Naive thymus-derived CD4-positive, alpha-beta T cell (primary cell): ENCODE results near the gene PRR16. TPM values are rescaled to one million over a fixed set of nuclear protein-coding genes. Genes with fewer than 3 reads are reported as not detected.

Experiments used
- ATAC-seq: fragments of 150-1000 bp; cut with Tn5 transposase; 2 replicates; pipeline ENCODE4 v1.10.0; 2021; ENCODE audit warnings: mild to moderate bottlenecking, moderate library complexity
- CTCF ChIA-PET: fragments of 350-600 bp; sonication (Branson Sonifier 250); formaldehyde crosslinking; loops from one replicate; lab custom pipeline; 2021; ENCODE audit warnings: antibody characterized with exemption; lab: Charles Lee
- POLR2A ChIA-PET: fragments of 350-600 bp; sonication (Branson Sonifier 250); formaldehyde crosslinking; loops from one replicate; lab custom pipeline; 2021; ENCODE audit warnings: antibody characterized with exemption, inconsistent platforms; lab: Charles Lee
- DNase-seq, 9 donors: peaks; one replicate each; pipeline versions ENCODE4 v3.0.0 to v3.0.0-alpha.2; 2020 to 2022; ENCODE audit warnings: mixed read lengths in 1 of 9
- H3K27ac ChIP-seq: one replicate; pipeline ENCODE4 v1.7.0; 2013; ENCODE audit warnings: mild to moderate bottlenecking, low read depth, low read length, moderate library complexity
- H3K27me3 ChIP-seq, 2 donors: one replicate each; pipeline ENCODE4 v1.7.0; 2013; ENCODE audit warnings: low read length in 2 of 2, mild to moderate bottlenecking in 2 of 2, moderate library complexity in 2 of 2; ENCODE audit not compliant: control insufficient read depth in 2 of 2, insufficient read depth in 2 of 2
- H3K36me3 ChIP-seq, 3 experiments: 1 replicate in 2 of 3; 2 replicates in 1 of 3; pipeline ENCODE4 v1.7.0; 2013; ENCODE audit warnings: low read length in 3 of 3, mild to moderate bottlenecking in 3 of 3, moderate library complexity in 1 of 3; ENCODE audit not compliant: insufficient read depth in 3 of 3, control insufficient read depth in 2 of 3
- H3K4me1 ChIP-seq, 2 donors: one replicate each; pipeline ENCODE4 v1.7.0; 2013; ENCODE audit warnings: low read length in 2 of 2, mild to moderate bottlenecking in 2 of 2, moderate library complexity in 1 of 2; ENCODE audit not compliant: control insufficient read depth in 2 of 2, insufficient read depth in 2 of 2
- H3K4me3 ChIP-seq: 2 replicates; pipeline ENCODE4 v1.7.0; 2013; ENCODE audit warnings: mild to moderate bottlenecking, low read length
- H3K9me3 ChIP-seq, 3 experiments: 1 replicate in 2 of 3; 2 replicates in 1 of 3; pipeline ENCODE4 v1.7.0; 2013; ENCODE audit warnings: low read length in 3 of 3; ENCODE audit not compliant: control insufficient read depth in 2 of 3
- H3K27ac Mint-ChIP-seq, 9 donors: one replicate each; pipeline ENCODE4 v1.8.0; 2020 to 2022; ENCODE audit warnings: mixed read lengths in 9 of 9, mild to moderate bottlenecking in 8 of 9, moderate library complexity in 5 of 9, inconsistent platforms in 2 of 9
- H3K27me3 Mint-ChIP-seq, 5 donors: one replicate each; pipeline ENCODE4 v1.8.0; 2021 to 2022; ENCODE audit warnings: mixed read lengths in 5 of 5, mild to moderate bottlenecking in 1 of 5
- H3K36me3 Mint-ChIP-seq, 5 donors: one replicate each; pipeline ENCODE4 v1.8.0; 2020 to 2022; ENCODE audit warnings: mixed read lengths in 5 of 5, mild to moderate bottlenecking in 3 of 5, inconsistent platforms in 1 of 5
- H3K4me1 Mint-ChIP-seq, 7 donors: one replicate each; pipeline ENCODE4 v1.8.0; 2020 to 2022; ENCODE audit warnings: mixed read lengths in 7 of 7, mild to moderate bottlenecking in 3 of 7, inconsistent platforms in 1 of 7
- H3K4me3 Mint-ChIP-seq, 10 donors: one replicate each; pipeline ENCODE4 v1.8.0; 2020 to 2022; ENCODE audit warnings: mild to moderate bottlenecking in 10 of 10, mixed read lengths in 10 of 10, moderate library complexity in 6 of 10, inconsistent platforms in 2 of 10
- H3K9me3 Mint-ChIP-seq, 11 donors: one replicate each; pipeline ENCODE4 v1.8.0; 2020 to 2022; ENCODE audit warnings: mixed read lengths in 11 of 11, mild to moderate bottlenecking in 4 of 11, inconsistent platforms in 1 of 11, moderate library complexity in 1 of 11
- intact Hi-C, 2 donors: fragments of 100-400 bp; cut with micrococcal nuclease; formaldehyde crosslinking; loops; one replicate each; pipeline ENCODE4 v1.15.1; 2023
- polyA plus RNA-seq, 2 donors: library from polyadenylated mRNA; unstranded; fragments of 300-500 nt; fragmentation: Illumina TruSeq; gene quantifications; one replicate each; pipeline ENCODE4 v1.2.3, GENCODE V29; 2021
- total RNA-seq, 6 experiments: library from RNA in 5 of 6; stranded (reverse) in 5 of 6; gene quantifications; 1 replicate in 5 of 6; 2 replicates in 1 of 6; pipeline ENCODE4 v1.2.3 and lab custom pipeline; 2021 to 2026

The PRR16 gene
- total and polyA plus RNA-seq, 7 experiments from 2014 or later, result not detected

DNA sequence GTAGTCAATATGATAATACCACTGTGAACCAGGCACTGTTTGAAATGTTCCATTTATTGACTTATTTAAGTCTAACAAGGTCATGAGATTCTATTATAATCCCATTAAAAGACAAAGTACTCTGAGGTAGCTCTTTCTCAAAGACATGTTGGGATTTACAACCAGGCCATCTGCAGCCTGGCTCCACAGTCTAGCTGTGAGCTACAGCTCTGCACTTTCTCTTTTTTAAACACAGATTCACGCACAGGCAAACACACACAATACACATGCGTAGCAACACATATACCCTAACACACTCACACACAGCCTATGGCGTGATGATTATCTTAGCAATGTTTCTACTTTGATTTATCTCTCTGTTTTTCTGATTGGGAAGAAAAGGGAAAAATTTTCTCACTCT is 174.3 kb downstream of the PRR16 start:
- CTCF ChIA-PET, result no interaction called here
- Mint-ChIP-seq H3K36me3 (no peaks in the 10 kb centered on the region), H3K4me1 (no peaks in the 10 kb centered on the region), H3K4me3 (no peak overlapping the region), H3K27me3 (no peaks in the 10 kb centered on the region), H3K9me3 (peaks cover 0 to 12% (median 3%) of the 10 kb centered on the region in 11 donors), H3K27ac (no peak overlapping the region)
- Histone ChIP-seq H3K27me3 (no peaks in the 10 kb centered on the region), H3K4me1 (no peaks in the 10 kb centered on the region), H3K9me3 (no peaks in the 10 kb centered on the region), H3K36me3 (no peaks in the 10 kb centered on the region), H3K27ac (no peak overlapping the region), H3K4me3 (no peak overlapping the region)
- intact Hi-C loops, result no loop called here
- POLR2A ChIA-PET, result no interaction called here
- DNase-seq (no peak), ATAC-seq (no peak)

DNA sequence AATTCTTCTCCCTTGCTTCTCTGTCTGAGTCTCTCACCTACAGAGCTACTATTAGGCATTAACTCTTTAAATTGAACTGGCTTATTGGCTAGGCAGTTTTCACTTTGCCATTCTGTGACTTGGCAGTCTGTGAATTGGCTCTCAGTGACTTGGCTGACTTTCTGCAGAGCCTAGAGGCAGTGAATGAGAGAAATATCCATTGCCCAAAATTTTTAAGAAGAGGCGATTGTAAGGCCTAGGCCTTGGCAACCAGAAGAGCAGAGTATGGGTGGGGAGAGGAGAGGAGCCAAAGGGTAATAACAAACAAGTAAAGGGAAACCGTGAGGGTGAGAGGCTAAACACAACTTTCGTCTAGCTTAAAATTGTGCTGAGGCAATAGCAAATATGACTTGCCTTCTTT is 176.7 kb downstream of the PRR16 start:
- peaks cover 0 to 7% (median 0%) of the 10 kb centered on the region in 11 donors for H3K9me3 Mint-ChIP-seq
- H3K27me3 Mint-ChIP-seq, result no peaks in the 10 kb centered on the region
- ChIA-PET CTCF (no interaction called here), POLR2A (no interaction called here)
- Histone ChIP-seq H3K9me3 (no peaks in the 10 kb centered on the region), H3K27me3 (no peaks in the 10 kb centered on the region), H3K36me3 (no peaks in the 10 kb centered on the region), H3K4me3 (no peak overlapping the region), H3K4me1 (no peaks in the 10 kb centered on the region), H3K27ac (no peak overlapping the region)
- ATAC-seq (no peak), DNase-seq (no peak)
- intact Hi-C loops, result no loop called here
- H3K27ac Mint-ChIP-seq, result no peak overlapping the region
- no peak overlapping the region for H3K4me3 Mint-ChIP-seq
- no peaks in the 10 kb centered on the region for H3K4me1 Mint-ChIP-seq
- H3K36me3 Mint-ChIP-seq, result no peaks in the 10 kb centered on the region

DNA sequence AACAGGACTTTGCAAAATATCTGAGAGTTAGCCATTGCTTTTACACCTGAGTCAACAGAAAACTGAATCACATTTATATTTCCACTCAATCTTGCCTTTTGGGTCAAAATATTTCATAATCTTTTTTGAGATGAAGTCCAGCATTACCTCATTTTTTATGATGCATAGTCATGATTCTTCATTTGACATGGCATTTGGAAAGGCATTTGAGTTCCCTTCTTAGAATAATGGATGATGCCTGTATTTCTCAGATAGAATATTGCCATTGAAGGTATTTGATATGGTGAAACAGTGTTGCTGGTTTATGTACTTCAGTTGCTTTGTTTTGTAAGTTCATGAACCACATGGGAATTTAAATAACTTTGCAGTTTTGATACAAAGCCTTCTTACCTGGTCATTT is 180.4 kb downstream of the PRR16 start:
- Histone ChIP-seq H3K27me3 (no peaks in the 10 kb centered on the region), H3K27ac (no peak overlapping the region), H3K36me3 (no peaks in the 10 kb centered on the region), H3K4me1 (no peaks in the 10 kb centered on the region), H3K9me3 (no peaks in the 10 kb centered on the region), H3K4me3 (no peak overlapping the region)
- Mint-ChIP-seq H3K9me3 (peaks cover 0 to 10% (median 0%) of the 10 kb centered on the region in 11 donors), H3K4me3 (no peak overlapping the region), H3K27ac (no peak overlapping the region), H3K36me3 (no peaks in the 10 kb centered on the region), H3K4me1 (no peaks in the 10 kb centered on the region), H3K27me3 (no peaks in the 10 kb centered on the region)
- DNase-seq (no peak), ATAC-seq (no peak)
- ChIA-PET CTCF (no interaction called here), POLR2A (no interaction called here)
- intact Hi-C loops, result no loop called here

DNA sequence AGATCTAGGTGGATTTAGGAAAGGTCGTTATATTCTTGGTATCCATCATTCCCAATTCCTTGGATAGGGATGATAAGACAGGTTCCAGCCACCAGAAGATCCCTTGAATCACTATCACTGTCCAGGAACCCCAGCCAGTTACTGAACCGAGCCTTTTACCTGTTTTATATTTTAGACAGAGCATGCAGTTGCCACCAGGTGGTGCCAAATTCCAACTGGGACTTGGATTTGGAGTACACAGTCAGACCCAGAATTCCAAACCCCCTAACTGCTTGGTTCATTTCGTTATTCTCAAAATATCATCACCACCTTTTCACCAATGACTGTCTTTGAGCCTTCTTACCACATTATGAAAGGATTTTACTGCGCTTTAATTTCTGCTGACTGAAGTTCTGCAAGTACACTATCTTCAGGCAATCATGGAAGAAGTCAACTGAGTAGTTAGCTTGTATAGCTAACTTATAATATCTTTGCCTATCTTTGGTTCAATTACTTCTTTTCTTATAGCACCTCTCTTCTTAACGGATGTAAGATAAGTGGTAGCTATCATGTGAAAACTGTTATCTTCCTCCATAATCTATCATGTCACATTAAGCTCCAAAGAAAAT is 191.8 kb downstream of the PRR16 start:
- ChIA-PET CTCF (no interaction called here), POLR2A (no interaction called here)
- no peak overlapping the region for H3K4me3 ChIP-seq
- peaks cover 0 to 9% (median 3%) of the 10 kb centered on the region in 11 donors for H3K9me3 Mint-ChIP-seq
- no peaks in the 10 kb centered on the region for H3K4me1 Mint-ChIP-seq
- ATAC-seq, result no peak
- DNase-seq, result no peak
- no peak overlapping the region for H3K27ac Mint-ChIP-seq
- no peaks in the 10 kb centered on the region for H3K36me3 ChIP-seq
- no peaks in the 10 kb centered on the region for H3K27me3 Mint-ChIP-seq
- intact Hi-C loops, result loop anchor here in 1 of 2 donors (5.0 kb wide), 1 partner anchor 1291 kb away; no protein-coding TSS in a partner anchor
- H3K4me1 ChIP-seq, result no peaks in the 10 kb centered on the region
- no peak overlapping the region for H3K27ac ChIP-seq
- no peaks in the 10 kb centered on the region for H3K36me3 Mint-ChIP-seq
- H3K9me3 ChIP-seq, result no peaks in the 10 kb centered on the region
- no peaks in the 10 kb centered on the region for H3K27me3 ChIP-seq
- no peak overlapping the region for H3K4me3 Mint-ChIP-seq

DNA sequence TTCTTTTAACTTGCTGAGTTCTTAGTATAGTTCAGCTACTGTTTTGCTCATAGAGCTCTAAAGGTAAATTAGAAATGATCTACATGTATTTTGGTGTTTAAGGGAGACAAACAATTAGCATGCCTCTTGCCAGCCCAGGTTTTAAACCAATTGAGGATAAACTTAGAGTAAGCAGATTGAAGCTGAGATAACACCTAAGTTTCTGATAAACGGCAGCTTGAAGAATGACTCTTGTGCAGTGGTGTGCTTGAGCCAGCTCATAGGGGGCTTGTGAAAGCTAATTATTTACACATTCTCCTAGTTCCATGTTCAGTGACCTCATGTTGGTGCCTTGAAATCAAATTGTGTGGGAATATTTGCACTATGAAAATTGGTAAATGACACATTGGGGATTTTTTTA is 193.0 kb downstream of the PRR16 start:
- no peaks in the 10 kb centered on the region for H3K27me3 Mint-ChIP-seq
- H3K27ac Mint-ChIP-seq, result no peak overlapping the region

DNA sequence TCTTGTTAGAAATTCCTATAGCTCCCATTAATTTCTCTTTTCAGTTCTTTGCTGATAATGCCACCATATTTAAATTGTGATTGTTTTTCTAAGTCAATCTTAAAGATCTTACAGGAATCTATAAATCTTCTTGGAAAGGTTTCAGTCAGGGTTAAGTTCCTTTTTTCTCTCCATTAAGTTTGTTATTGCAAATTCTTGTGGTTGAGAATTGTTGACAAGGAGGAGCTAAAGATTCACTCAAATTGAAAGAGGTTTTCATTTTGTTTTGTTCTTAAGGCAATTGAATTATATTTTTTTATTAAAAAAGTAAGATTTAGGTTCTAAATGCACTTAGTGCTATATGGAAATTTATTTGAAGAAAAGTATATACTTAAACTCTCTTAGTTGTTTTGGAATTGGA is 213.4 kb downstream of the PRR16 start:
- Histone ChIP-seq H3K36me3 (no peaks in the 10 kb centered on the region), H3K4me1 (no peaks in the 10 kb centered on the region), H3K27ac (no peak overlapping the region), H3K4me3 (no peak overlapping the region), H3K27me3 (no peaks in the 10 kb centered on the region), H3K9me3 (no peaks in the 10 kb centered on the region)
- ChIA-PET POLR2A (no interaction called here), CTCF (no interaction called here)
- no peak for ATAC-seq
- Mint-ChIP-seq H3K9me3 (peaks cover 0 to 3% (median 0%) of the 10 kb centered on the region in 11 donors), H3K4me3 (no peak overlapping the region), H3K27me3 (no peaks in the 10 kb centered on the region), H3K36me3 (no peaks in the 10 kb centered on the region), H3K4me1 (no peaks in the 10 kb centered on the region), H3K27ac (no peak overlapping the region)
- intact Hi-C loops, result no loop called here
- no peak for DNase-seq

More for the DNA sequence above, 193.0 kb downstream of the PRR16 start:
- ChIA-PET CTCF (no interaction called here), POLR2A (no interaction called here)
- DNase-seq (no peak), ATAC-seq (no peak)
- H3K9me3 Mint-ChIP-seq, result peaks cover 0 to 13% (median 3%) of the 10 kb centered on the region in 11 donors
- no peaks in the 10 kb centered on the region for H3K36me3 Mint-ChIP-seq
- Histone ChIP-seq H3K36me3 (no peaks in the 10 kb centered on the region), H3K27ac (no peak overlapping the region), H3K4me3 (no peak overlapping the region), H3K4me1 (no peaks in the 10 kb centered on the region), H3K9me3 (no peaks in the 10 kb centered on the region), H3K27me3 (no peaks in the 10 kb centered on the region)
- no peak overlapping the region for H3K4me3 Mint-ChIP-seq
- intact Hi-C loops, result loop anchor here in 1 of 2 donors (5.0 kb wide), 1 partner anchor 1290 kb away; no protein-coding TSS in a partner anchor
- no peaks in the 10 kb centered on the region for H3K4me1 Mint-ChIP-seq

DNA sequence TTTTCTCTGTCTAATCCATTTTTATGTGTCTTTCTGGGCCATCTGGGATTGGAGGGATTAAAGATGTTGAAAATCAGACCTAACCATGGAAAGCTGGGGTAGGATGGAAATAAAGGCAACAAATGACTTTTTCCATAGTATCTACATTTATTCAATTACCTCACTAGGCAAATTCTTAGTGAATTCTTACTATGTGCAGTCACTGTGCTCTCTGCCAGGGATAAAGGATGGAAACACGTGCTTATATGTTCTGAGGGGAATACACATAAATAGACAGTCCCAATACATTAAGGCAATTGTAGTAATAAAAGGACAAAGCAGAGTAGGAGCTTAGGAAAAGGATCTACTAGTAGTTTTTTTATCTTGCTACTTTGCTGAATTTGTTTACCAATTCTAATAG is 214.2 kb downstream of the PRR16 start:
- intact Hi-C loops, result no loop called here
- DNase-seq (no peak), ATAC-seq (no peak)
- CTCF ChIA-PET, result no interaction called here
- Mint-ChIP-seq H3K9me3 (peaks cover 0 to 6% (median 0%) of the 10 kb centered on the region in 11 donors), H3K27me3 (no peaks in the 10 kb centered on the region), H3K4me3 (no peak overlapping the region), H3K4me1 (no peaks in the 10 kb centered on the region), H3K27ac (no peak overlapping the region), H3K36me3 (no peaks in the 10 kb centered on the region)
- Histone ChIP-seq H3K4me1 (no peaks in the 10 kb centered on the region), H3K9me3 (no peaks in the 10 kb centered on the region), H3K36me3 (no peaks in the 10 kb centered on the region), H3K4me3 (no peak overlapping the region), H3K27ac (no peak overlapping the region), H3K27me3 (no peaks in the 10 kb centered on the region)
- POLR2A ChIA-PET, result no interaction called here
